ENCODE results near the gene RNF166.

DNA sequence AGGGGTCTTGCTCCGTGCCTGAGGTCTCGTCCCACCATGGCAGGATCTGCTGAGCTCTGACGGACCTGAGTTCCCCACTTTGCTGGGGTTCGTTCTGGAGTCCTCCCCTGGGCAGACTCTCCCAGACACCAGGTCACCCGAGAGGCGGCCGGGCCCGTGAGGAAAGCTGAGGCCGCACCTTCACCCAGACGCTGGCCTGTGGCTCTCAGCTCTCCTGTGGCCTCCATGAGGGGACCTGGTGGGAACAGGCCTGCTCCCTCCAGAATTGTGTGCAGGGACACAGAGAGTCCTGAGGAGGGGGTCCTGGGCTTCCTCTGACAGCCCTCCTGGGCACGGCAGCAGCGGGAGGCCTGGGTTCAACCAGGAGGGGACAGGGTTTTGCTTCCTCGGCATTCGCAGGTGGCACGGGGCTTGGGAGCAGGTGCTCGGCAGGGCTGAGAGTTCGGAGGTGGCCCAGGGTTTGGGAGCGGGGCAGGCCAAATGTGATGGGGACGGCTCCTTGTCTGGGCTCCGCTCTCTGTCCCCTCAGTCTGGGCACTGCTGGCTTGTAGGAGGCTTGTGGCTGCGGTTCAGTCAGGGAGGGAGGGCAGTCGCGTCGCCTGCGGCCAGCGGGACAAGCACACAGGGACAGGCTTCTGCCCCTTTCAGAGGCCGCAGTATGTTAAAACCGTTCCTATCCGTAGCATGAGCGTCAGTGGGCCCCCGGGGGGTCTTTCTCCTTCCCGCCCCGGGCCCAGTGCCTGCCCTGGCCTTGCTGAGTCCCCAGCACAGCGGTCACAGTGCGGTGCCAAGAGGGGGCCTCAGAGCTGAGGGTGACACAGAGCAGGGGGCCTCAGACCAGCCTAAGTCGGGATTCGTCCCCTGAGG is 11.8 kb downstream of the RNF166 start:
- TF ChIP-seq, protein P1, sequence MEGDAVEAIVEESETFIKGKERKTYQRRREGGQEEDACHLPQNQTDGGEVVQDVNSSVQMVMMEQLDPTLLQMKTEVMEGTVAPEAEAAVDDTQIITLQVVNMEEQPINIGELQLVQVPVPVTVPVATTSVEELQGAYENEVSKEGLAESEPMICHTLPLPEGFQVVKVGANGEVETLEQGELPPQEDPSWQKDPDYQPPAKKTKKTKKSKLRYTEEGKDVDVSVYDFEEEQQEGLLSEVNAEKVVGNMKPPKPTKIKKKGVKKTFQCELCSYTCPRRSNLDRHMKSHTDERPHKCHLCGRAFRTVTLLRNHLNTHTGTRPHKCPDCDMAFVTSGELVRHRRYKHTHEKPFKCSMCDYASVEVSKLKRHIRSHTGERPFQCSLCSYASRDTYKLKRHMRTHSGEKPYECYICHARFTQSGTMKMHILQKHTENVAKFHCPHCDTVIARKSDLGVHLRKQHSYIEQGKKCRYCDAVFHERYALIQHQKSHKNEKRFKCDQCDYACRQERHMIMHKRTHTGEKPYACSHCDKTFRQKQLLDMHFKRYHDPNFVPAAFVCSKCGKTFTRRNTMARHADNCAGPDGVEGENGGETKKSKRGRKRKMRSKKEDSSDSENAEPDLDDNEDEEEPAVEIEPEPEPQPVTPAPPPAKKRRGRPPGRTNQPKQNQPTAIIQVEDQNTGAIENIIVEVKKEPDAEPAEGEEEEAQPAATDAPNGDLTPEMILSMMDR (conservative IDR thresholded peaks at IDR 0.05 in 1 of 2, IDR thresholded peaks at IDR 0.05 in 1 of 2; ENCODE audit: low read depth in 1 of 2, low read length in 2 of 2): no peak
- TF ChIP-seq EZH2 (IDR thresholded peaks at IDR 0.05; ENCODE audit: low read length, missing control alignments): no peak
